Mesodermal cell (in vitro differentiated cells): Measurements from ENCODE around the gene ZFYVE1.
"Not testable (repeated sequence)": the region's sequence is repeated elsewhere in the genome, so short reads cannot be mapped to it uniquely, and the experiment has no call there.

ENCODE experiments used
- H3K27ac ChIP-seq: 2 replicates; pipeline ENCODE4 v1.7.0; 2013; ENCODE audit warnings: mild to moderate bottlenecking, low read depth, low read length, moderate library complexity; ENCODE audit not compliant: severe bottlenecking
- H3K36me3 ChIP-seq: 2 replicates; pipeline ENCODE4 v1.7.1; 2013; ENCODE audit warnings: mild to moderate bottlenecking, low read length, moderate library complexity; ENCODE audit not compliant: control insufficient read depth, insufficient read depth
- H3K4me1 ChIP-seq: one replicate; pipeline ENCODE4 v1.7.1; 2013; ENCODE audit warnings: mild to moderate bottlenecking, low read length; ENCODE audit not compliant: insufficient read depth, control insufficient read depth, poor library complexity, severe bottlenecking
- H3K4me3 ChIP-seq: 2 replicates; pipeline ENCODE4 v1.7.0; 2013; ENCODE audit warnings: low read length, control low read depth, mild to moderate bottlenecking; ENCODE audit not compliant: insufficient read depth, poor library complexity, severe bottlenecking; ENCODE audit errors: extremely low read depth
- H3K9me3 ChIP-seq: 2 replicates; pipeline ENCODE4 v1.7.1; 2013; ENCODE audit warnings: mild to moderate bottlenecking, low read length, moderate library complexity; ENCODE audit not compliant: control insufficient read depth
- WGBS, 2 experiments: methylation state at CpG; one replicate each; pipeline ENCODE4 v1.1.5; 2013; ENCODE audit warnings: missing lambda C conversion rate in 2 of 2; ENCODE audit not compliant: insufficient coverage in 2 of 2; 5-methylcytosine and 5-hydroxymethylcytosine counted together

The ZFYVE1 gene

DNA sequence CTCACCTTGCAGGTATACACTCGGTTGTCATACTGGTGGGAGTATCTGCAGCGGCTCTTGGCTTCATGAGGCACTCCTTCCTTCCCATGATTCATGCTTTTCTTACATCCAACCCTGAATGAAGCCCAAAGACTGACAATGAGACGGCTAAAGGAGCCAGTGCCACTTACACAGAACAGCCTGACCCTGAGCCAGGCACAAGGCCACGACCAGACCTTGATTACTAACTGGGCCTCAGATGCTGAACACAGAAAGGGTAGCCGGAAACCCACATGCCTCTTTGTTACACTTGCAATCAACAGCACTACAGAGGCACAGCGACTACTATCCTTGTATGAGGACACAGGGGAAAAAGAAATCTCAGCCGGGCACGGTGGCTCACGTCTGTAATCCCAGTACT lies 48.0 kb downstream of the ZFYVE1 start:
- 88 to 92% methylated on average over 8 to 9 of the region's 9 CpGs for WGBS, 2 experiments
- no peak overlapping the region for H3K4me3 ChIP-seq
- peaks cover 76% of the 10 kb centered on the region for H3K36me3 ChIP-seq
- no peak overlapping the region for H3K27ac ChIP-seq
- H3K4me1 ChIP-seq: no peaks in the 10 kb centered on the region
- no peaks in the 10 kb centered on the region for H3K9me3 ChIP-seq

DNA sequence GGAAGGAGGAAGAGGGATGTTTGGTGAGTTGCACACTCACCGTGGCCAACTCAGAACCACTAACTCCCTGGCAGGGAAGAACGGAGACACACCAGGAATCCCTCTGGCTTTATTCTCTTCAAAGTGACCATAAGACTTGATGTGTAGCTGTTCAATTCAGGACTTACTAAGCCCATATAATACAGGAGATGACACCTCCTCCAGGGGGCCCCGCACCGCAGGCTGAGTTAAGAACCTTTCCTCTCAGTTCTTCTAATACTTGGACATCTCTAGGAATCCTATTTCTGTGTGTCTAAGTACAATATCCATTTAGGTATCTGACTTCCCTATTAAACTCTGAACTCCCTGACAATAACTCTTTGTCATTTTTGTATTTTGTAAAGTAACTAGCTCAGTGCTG lies 51.1 kb downstream of the ZFYVE1 start:
- Histone ChIP-seq H3K4me3 (no peak overlapping the region), H3K9me3 (no peaks in the 10 kb centered on the region), H3K36me3 (peaks cover 77% of the 10 kb centered on the region), H3K4me1 (no peaks in the 10 kb centered on the region), H3K27ac (no peak overlapping the region)
- 100% methylated on average over 3 of the region's 4 CpGs; no CpG with 5 or more reads in 1 of the 2 experiments for WGBS, 2 experiments

DNA sequence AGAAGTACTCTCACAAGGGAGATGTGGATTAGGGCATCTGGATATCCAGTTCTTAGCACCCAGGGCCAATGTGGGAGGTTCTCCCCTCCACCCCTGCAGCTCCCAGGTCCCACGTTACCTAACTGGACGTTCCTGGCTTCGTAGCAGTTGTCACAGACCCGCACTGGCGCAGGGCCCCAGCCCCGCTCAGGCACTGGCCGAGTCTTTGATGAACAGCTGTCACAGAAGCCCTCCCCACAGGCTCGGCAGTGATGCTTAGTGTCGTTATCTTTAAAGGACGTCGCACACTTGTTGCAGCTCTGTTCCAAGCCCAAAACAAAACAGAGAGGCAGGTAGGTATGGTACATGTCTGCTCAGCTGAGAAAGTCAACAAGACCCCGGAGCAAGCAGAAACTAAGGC lies 52.2 kb downstream of the ZFYVE1 start:
- H3K4me3 ChIP-seq: no peak overlapping the region
- no peak overlapping the region for H3K27ac ChIP-seq
- no peaks in the 10 kb centered on the region for H3K4me1 ChIP-seq
- peaks cover 80% of the 10 kb centered on the region for H3K36me3 ChIP-seq
- 93 to 98% methylated on average over 11 to 12 of the region's 12 CpGs for WGBS, 2 experiments
- no peaks in the 10 kb centered on the region for H3K9me3 ChIP-seq

- WGBS, 2 experiments: 94 to 96% methylated on average over 20 of the region's 20 CpGs
- Histone ChIP-seq H3K4me1 (no peaks in the 10 kb centered on the region), H3K9me3 (no peaks in the 10 kb centered on the region), H3K27ac (no peak overlapping the region), H3K36me3 (peaks cover 70% of the 10 kb centered on the region), H3K4me3 (no peak overlapping the region)
Observed at GRCh38 chr14:72970824-72971434, 56.0 kb downstream of the ZFYVE1 start.

- no peaks in the 10 kb centered on the region for H3K4me1 ChIP-seq
- no peaks in the 10 kb centered on the region for H3K9me3 ChIP-seq
- peaks cover 62% of the 10 kb centered on the region for H3K36me3 ChIP-seq
- H3K27ac ChIP-seq: no peak overlapping the region
- WGBS, 2 experiments: 84 to 90% methylated on average over 9 to 11 of the region's 17 CpGs
- no peak overlapping the region for H3K4me3 ChIP-seq
Observed at GRCh38 chr14:72970058-72970630, 56.8 kb downstream of the ZFYVE1 start.

DNA sequence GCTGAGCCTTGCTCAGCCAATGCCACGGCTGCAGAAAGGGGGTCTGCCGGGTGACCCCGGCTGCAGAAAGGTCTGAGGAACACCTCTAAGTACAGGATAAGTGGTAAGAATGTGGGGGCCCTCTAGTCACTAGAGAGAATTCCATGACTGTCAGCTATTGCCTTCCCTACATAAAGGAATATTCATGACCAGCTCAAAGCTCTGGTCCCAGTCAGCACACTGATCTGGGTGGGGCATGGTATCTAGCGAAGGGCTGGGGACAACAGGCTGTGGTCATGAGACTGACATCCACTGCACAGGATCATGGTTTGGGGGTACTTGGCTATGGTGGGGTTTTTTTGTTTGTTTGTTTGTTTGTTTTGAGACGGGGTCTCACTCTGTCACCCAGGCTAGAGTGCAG lies 58.6 kb downstream of the ZFYVE1 start:
- no peaks in the 10 kb centered on the region for H3K9me3 ChIP-seq
- H3K4me1 ChIP-seq: no peaks in the 10 kb centered on the region
- no peak overlapping the region for H3K27ac ChIP-seq
- H3K36me3 ChIP-seq: peaks cover 44% of the 10 kb centered on the region
- H3K4me3 ChIP-seq: no peak overlapping the region
- WGBS, 2 experiments: 92 to 100% methylated on average over 1 of the region's 5 CpGs

DNA sequence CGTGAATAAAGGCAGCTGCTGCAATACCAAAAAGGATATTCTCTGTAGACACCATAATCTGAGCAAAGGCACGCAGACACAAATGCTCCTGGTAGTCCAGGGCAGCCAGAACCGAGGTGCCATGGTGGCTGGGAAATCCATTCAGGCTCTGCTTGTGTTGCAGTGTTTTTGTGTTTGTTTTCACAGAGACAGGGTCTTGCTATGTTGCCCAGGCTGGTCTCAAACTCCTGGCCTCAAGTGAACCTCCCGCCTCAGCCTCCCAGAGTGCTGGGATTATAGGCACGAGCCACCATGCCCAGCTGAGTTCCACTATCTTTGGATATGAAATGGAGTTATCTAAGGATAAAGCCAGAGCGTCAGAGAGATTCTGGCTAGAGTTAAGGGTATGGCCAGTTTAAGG lies 60.9 kb downstream of the ZFYVE1 start:
- Histone ChIP-seq H3K27ac (no peak overlapping the region), H3K4me1 (no peaks in the 10 kb centered on the region), H3K4me3 (no peak overlapping the region), H3K36me3 (peaks cover 33% of the 10 kb centered on the region), H3K9me3 (no peaks in the 10 kb centered on the region)
- 89 to 91% methylated on average over 6 of the region's 6 CpGs for WGBS, 2 experiments

- Histone ChIP-seq H3K9me3 (no peaks in the 10 kb centered on the region), H3K4me3 (no peak overlapping the region), H3K36me3 (peaks cover 28% of the 10 kb centered on the region), H3K27ac (no peak overlapping the region), H3K4me1 (no peaks in the 10 kb centered on the region)
- WGBS, 2 experiments: 85 to 99% methylated on average over 4 of the region's 6 CpGs
Observed at GRCh38 chr14:72965249-72965648, 61.7 kb downstream of the ZFYVE1 start.

DNA sequence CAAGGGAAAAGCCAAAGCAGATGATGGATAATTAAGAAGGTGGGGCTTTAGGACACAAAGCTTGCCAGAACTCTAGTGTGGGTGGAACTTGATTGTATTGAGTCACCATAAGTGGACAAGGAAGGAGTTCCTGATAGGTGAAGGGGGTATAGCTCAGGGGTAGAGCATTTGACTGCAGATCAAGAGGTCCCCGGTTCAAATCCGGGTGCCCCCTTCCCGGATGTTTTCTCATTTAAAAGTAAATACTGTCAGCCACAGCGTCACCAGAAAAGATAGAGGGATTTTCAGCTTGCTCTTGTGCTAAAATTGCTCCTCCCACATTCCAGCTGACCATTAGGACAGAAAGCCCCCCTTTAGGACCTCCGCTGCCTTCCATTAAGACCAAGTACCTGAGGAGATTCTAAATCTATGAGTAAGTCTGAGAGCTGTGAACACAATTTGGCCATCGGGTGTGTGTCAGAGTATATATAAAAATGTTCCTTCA lies 64.0 kb downstream of the ZFYVE1 start:
- peaks cover 30% of the 10 kb centered on the region for H3K36me3 ChIP-seq
- 77 to 100% methylated on average over 1 to 4 of the region's 6 CpGs for WGBS, 2 experiments
- no peaks in the 10 kb centered on the region for H3K4me1 ChIP-seq
- no peak overlapping the region for H3K27ac ChIP-seq
- H3K4me3 ChIP-seq: no peak overlapping the region
- H3K9me3 ChIP-seq: no peaks in the 10 kb centered on the region

DNA sequence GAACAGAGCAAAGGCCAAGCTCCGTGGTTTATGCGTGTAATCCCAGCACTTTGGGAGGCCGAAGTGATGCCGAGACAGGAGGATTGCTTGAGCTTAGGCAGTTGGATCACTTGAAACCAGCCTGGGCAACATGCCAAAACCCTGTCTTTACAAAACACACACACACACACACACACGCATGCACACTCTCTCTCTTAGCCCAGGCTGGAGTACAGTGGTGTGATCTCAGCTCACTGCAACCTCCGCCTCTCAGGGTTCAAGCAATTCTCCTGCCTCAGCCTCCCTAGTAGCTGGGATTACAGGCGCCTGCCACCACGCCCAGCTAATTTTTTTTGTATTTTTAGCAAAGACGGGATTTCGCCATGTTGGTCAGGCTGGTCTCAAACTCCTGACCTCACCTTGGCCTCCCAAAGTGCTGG lies 64.6 kb downstream of the ZFYVE1 start:
- WGBS, 2 experiments: 90 to 94% methylated on average over 9 to 10 of the region's 10 CpGs
- not testable (repeated sequence) for H3K4me1 ChIP-seq, H3K4me3 ChIP-seq, H3K9me3 ChIP-seq, H3K27ac ChIP-seq
- H3K36me3 ChIP-seq: peaks cover 34% of the 10 kb centered on the region

DNA sequence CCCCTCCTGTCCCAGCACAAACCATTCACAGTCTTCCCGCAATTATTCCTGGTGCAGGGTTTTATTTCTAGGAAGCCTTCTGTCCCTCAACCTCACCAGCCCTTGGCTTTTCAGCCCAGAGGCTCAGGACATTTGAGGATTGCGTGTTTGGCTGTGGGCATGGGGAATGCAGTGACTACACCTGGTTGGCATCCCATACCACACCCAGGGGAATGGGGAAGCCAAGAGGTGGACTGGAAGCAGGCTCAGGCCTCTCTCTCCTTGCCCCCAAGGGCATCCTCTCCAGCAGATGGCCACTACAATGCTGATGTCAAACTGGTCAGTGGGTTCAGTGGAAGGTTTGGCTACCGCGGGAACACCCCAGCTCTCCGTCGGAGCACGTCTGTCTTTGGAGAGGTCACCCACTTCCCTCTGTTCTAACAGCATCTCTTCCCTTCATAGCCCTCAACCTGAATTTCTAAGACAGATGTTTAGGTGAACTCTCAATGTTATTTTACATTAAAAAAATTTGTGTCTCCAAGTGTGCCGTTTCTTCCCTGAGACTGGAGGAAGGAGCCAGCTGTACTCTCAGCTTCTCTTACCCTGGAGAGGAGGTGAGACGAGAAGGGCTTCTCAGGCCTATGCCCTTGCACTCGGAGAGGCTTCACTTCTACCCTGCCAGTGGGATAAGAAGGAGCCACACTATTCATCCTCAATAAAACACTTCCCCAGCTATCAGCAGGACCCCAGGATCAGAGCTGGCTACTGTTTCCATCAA lies 65.1 kb downstream of the ZFYVE1 start:
- Histone ChIP-seq H3K36me3 (peaks cover 29% of the 10 kb centered on the region), H3K9me3 (no peaks in the 10 kb centered on the region), H3K4me1 (no peaks in the 10 kb centered on the region), H3K4me3 (no peak overlapping the region), H3K27ac (no peak overlapping the region)
- WGBS, 2 experiments: 90 to 91% methylated on average over 6 to 7 of the region's 10 CpGs
